Keratinocyte (primary cell): ENCODE measurements around the gene NATD1.

Experiments used
- EZH2 ChIP-seq: IDR thresholded peaks from one replicate; pipeline ENCODE4 v1.6.1; 2012; ENCODE audit warnings: inconsistent platforms, mild to moderate bottlenecking, low read length, moderate library complexity
- TF ChIP-seq, protein P1 (sequence below), 3 experiments: IDR thresholded peaks in 1 of 3; conservative IDR thresholded peaks in 1 of 3; optimal IDR thresholded peaks in 1 of 3; 2 replicates in 2 of 3; 3 replicates in 1 of 3; pipeline versions ENCODE3 to v1.5.1; 2011; ENCODE audit warnings: low read length in 3 of 3, mild to moderate bottlenecking in 3 of 3, moderate library complexity in 2 of 3, control low read depth in 1 of 3, inconsistent platforms in 1 of 3; ENCODE audit not compliant: insufficient read depth in 2 of 3; ENCODE audit errors: extremely low read depth in 1 of 3

GRCh38 chr17:21269394-21269793 is 16.2 kb upstream of the NATD1 start:
- TF ChIP-seq, protein P1, sequence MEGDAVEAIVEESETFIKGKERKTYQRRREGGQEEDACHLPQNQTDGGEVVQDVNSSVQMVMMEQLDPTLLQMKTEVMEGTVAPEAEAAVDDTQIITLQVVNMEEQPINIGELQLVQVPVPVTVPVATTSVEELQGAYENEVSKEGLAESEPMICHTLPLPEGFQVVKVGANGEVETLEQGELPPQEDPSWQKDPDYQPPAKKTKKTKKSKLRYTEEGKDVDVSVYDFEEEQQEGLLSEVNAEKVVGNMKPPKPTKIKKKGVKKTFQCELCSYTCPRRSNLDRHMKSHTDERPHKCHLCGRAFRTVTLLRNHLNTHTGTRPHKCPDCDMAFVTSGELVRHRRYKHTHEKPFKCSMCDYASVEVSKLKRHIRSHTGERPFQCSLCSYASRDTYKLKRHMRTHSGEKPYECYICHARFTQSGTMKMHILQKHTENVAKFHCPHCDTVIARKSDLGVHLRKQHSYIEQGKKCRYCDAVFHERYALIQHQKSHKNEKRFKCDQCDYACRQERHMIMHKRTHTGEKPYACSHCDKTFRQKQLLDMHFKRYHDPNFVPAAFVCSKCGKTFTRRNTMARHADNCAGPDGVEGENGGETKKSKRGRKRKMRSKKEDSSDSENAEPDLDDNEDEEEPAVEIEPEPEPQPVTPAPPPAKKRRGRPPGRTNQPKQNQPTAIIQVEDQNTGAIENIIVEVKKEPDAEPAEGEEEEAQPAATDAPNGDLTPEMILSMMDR (optimal IDR thresholded peaks at IDR 0.05 in 1 of 3, IDR thresholded peaks at IDR 0.05 in 1 of 3, conservative IDR thresholded peaks at IDR 0.05 in 1 of 3; ENCODE audit: extremely low read depth in 1 of 3, insufficient read depth in 2 of 3, low read length in 3 of 3), result no peak
- TF ChIP-seq EZH2, result no peak
